ENCODE data around the gene CAV2.

CAV2 gene

DNA sequence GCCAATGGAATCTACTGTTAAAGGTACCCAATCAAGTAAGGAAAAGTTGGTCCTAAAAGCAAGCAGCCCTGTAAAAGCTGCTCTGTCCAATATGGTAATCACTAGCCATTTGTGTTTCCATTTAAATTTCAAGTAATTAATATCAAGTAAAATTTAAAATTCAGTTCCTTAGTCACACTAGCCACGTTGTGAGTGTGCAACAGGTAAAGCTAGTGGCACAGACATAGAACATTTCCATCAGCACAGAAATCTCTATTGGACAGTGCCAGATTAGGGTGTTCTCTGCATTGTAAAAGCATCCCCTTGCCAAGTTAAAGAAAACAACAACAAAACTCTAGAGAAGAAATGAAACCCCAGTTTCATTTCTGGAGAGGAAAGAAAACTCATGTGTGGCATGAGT lies 29.7 kb downstream of the CAV2 start:
- H3K9me2 ChIP-seq (ENCODE audit: low read depth, low read length), result no peaks in the 10 kb centered on the region
- H2AFZ ChIP-seq (ENCODE audit: low read length), result no peak overlapping the region
- no peak for TF ChIP-seq EZH2 (IDR thresholded peaks at IDR 0.05; ENCODE audit: borderline replicate concordance, low read length)
- TF ChIP-seq, protein P1, sequence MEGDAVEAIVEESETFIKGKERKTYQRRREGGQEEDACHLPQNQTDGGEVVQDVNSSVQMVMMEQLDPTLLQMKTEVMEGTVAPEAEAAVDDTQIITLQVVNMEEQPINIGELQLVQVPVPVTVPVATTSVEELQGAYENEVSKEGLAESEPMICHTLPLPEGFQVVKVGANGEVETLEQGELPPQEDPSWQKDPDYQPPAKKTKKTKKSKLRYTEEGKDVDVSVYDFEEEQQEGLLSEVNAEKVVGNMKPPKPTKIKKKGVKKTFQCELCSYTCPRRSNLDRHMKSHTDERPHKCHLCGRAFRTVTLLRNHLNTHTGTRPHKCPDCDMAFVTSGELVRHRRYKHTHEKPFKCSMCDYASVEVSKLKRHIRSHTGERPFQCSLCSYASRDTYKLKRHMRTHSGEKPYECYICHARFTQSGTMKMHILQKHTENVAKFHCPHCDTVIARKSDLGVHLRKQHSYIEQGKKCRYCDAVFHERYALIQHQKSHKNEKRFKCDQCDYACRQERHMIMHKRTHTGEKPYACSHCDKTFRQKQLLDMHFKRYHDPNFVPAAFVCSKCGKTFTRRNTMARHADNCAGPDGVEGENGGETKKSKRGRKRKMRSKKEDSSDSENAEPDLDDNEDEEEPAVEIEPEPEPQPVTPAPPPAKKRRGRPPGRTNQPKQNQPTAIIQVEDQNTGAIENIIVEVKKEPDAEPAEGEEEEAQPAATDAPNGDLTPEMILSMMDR (IDR thresholded peaks at IDR 0.05; ENCODE audit: low read length), result no peak
- H3K9ac ChIP-seq (ENCODE audit: low read length), result no peak overlapping the region
- H3K27ac ChIP-seq (ENCODE audit: low read depth, low read length, poor library complexity, severe bottlenecking), result no peak overlapping the region
- H3K27me3 ChIP-seq (ENCODE audit: insufficient read depth, low read length), result 0 out of 2 replicates have a peak, but pooled peaks cover 9% of the 10 kb centered on the region
- no peaks in the 10 kb centered on the region for H3K36me3 ChIP-seq (ENCODE audit: insufficient read depth, low read length)
- H4K20me1 ChIP-seq (ENCODE audit: insufficient read depth, low read length), result no peaks in the 10 kb centered on the region
- peaks cover 22% of the 10 kb centered on the region for H3K4me1 ChIP-seq (ENCODE audit: insufficient read depth, low read length, severe bottlenecking)
- H3K4me3 ChIP-seq (ENCODE audit: low read depth, low read length, poor library complexity, severe bottlenecking), result no peak overlapping the region
- no peaks in the 10 kb centered on the region for H3K9me3 ChIP-seq (ENCODE audit: low read length)
- H3K79me2 ChIP-seq (ENCODE audit: insufficient read depth, low read length), result no peaks in the 10 kb centered on the region
- no peak overlapping the region for H3K4me2 ChIP-seq (ENCODE audit: low read length)
- H3F3A ChIP-seq (ENCODE audit: insufficient read depth, low read length), result no peaks in the 10 kb centered on the region

DNA sequence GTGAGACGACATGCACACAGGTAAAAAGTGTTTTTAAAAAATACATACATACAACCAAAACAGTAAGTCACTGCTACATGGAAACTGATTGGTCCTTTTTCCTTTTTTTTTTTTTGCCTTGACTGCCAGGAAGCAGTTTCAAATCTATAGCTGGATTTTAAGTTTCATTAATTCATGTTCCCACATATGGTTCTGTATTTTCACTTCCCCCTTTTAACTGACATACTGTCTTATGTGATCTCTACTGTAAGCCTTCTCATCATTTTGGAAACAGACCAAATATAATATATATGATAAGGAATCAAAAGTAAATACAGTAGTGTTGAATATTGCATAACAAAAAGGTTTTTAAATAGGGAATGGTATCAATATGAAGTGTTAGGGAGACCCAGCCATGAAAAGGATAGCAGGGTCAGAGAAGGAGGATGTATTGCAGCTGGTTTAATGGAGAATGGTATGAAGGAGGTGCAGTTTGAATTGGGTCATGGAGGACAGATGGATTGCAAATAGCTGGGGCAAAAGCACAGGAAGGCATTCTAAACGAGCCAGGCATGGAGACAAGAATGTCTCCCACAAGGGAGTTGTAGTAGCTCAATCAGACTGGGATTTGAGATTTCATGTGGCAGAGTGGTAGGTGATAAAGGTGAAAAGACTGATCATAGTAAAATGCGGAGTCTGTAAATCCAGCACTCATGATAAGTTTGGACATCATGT lies 30.7 kb downstream of the CAV2 start:
- TF ChIP-seq, protein P1 (IDR thresholded peaks at IDR 0.05; ENCODE audit: low read length), result no peak
- no peak for TF ChIP-seq EZH2 (IDR thresholded peaks at IDR 0.05; ENCODE audit: borderline replicate concordance, low read length)
- 0 out of 2 replicates have a peak, but pooled peaks cover 6% of the 10 kb centered on the region for H3K27me3 ChIP-seq (ENCODE audit: insufficient read depth, low read length)
- no peak overlapping the region for H3K4me3 ChIP-seq (ENCODE audit: low read depth, low read length, poor library complexity, severe bottlenecking)
- H2AFZ ChIP-seq (ENCODE audit: low read length), result no peak overlapping the region
- no peak overlapping the region for H3K27ac ChIP-seq (ENCODE audit: low read depth, low read length, poor library complexity, severe bottlenecking)
- no peak overlapping the region for H3K9ac ChIP-seq (ENCODE audit: low read length)
- peaks cover 14% of the 10 kb centered on the region for H3K4me1 ChIP-seq (ENCODE audit: insufficient read depth, low read length, severe bottlenecking)
- no peaks in the 10 kb centered on the region for H3F3A ChIP-seq (ENCODE audit: insufficient read depth, low read length)
- no peak overlapping the region for H3K4me2 ChIP-seq (ENCODE audit: low read length)
- H4K20me1 ChIP-seq (ENCODE audit: insufficient read depth, low read length), result no peaks in the 10 kb centered on the region
- H3K36me3 ChIP-seq (ENCODE audit: insufficient read depth, low read length), result no peaks in the 10 kb centered on the region
- no peaks in the 10 kb centered on the region for H3K9me3 ChIP-seq (ENCODE audit: low read length)
- H3K9me2 ChIP-seq (ENCODE audit: low read depth, low read length), result no peaks in the 10 kb centered on the region
- H3K79me2 ChIP-seq (ENCODE audit: insufficient read depth, low read length), result no peaks in the 10 kb centered on the region

DNA sequence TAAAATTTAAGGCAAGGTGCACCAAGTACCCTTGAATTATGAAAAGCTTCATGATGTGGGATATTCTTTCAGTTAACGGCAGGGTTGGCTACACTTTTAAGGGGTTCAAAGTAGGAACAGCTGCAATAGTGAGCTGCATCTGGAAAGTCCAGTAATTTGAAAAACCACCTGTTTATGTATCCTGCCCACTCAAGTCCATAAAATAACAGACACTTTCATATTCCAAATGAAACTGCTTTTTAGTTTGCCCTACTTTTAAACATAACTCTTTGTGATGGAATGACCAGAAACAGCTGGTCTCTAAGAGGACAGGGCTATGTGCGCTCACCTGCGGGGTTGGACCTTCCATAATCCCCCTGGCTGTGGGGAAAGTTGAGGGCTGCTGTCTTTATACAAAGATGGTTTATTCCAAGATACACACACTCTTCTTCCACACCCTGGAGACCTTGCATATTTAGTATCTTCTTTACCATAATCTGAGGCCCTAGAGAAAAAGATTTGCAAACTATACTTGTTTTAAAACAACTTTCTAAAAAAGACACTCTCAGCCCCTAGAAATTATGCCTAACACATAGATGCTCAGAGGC lies 32.7 kb downstream of the CAV2 start:
- H3K27me3 ChIP-seq (ENCODE audit: insufficient read depth, low read length), result no peaks in the 10 kb centered on the region
- H3K9me3 ChIP-seq (ENCODE audit: low read length), result no peaks in the 10 kb centered on the region
- no peak overlapping the region for H3K9ac ChIP-seq (ENCODE audit: low read length)
- H3F3A ChIP-seq (ENCODE audit: insufficient read depth, low read length), result no peaks in the 10 kb centered on the region
- H3K4me3 ChIP-seq (ENCODE audit: low read depth, low read length, poor library complexity, severe bottlenecking), result no peak overlapping the region
- no peak overlapping the region for H2AFZ ChIP-seq (ENCODE audit: low read length)
- no peaks in the 10 kb centered on the region for H4K20me1 ChIP-seq (ENCODE audit: insufficient read depth, low read length)
- no peak overlapping the region for H3K4me2 ChIP-seq (ENCODE audit: low read length)
- TF ChIP-seq, protein P1 (IDR thresholded peaks at IDR 0.05; ENCODE audit: low read length), result no peak
- TF ChIP-seq EZH2 (IDR thresholded peaks at IDR 0.05; ENCODE audit: borderline replicate concordance, low read length), result no peak
- no peaks in the 10 kb centered on the region for H3K4me1 ChIP-seq (ENCODE audit: insufficient read depth, low read length, severe bottlenecking)
- H3K27ac ChIP-seq (ENCODE audit: low read depth, low read length, poor library complexity, severe bottlenecking), result no peak overlapping the region
- no peaks in the 10 kb centered on the region for H3K9me2 ChIP-seq (ENCODE audit: low read depth, low read length)
- no peaks in the 10 kb centered on the region for H3K79me2 ChIP-seq (ENCODE audit: insufficient read depth, low read length)
- no peaks in the 10 kb centered on the region for H3K36me3 ChIP-seq (ENCODE audit: insufficient read depth, low read length)
